ENCODE results near the gene PKIG.

GRCh38 chr20:44576297-44576696 lies 6.1 kb upstream of the PKIG start:
- TF ChIP-seq, protein P1, sequence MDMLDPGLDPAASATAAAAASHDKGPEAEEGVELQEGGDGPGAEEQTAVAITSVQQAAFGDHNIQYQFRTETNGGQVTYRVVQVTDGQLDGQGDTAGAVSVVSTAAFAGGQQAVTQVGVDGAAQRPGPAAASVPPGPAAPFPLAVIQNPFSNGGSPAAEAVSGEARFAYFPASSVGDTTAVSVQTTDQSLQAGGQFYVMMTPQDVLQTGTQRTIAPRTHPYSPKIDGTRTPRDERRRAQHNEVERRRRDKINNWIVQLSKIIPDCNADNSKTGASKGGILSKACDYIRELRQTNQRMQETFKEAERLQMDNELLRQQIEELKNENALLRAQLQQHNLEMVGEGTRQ (IDR thresholded peaks at IDR 0.05; ENCODE audit: borderline replicate concordance, low read depth, low read length), result no peak
- TF ChIP-seq USF1 (IDR thresholded peaks at IDR 0.05; ENCODE audit: borderline replicate concordance, low read depth) (no peak), REST (IDR thresholded peaks at IDR 0.05; ENCODE audit: low read depth, low read length) (no peak), CTCF (IDR thresholded peaks at IDR 0.05) (peak; percentile 49), RXRA (IDR thresholded peaks at IDR 0.05; ENCODE audit: borderline replicate concordance, low read depth) (no peak), MXI1 (IDR thresholded peaks at IDR 0.05; ENCODE audit: low read depth, low read length) (no peak), EZH2phosphoT487 (IDR thresholded peaks at IDR 0.05; ENCODE audit: borderline replicate concordance, low read depth) (no peak), RAD21 (IDR thresholded peaks at IDR 0.05; ENCODE audit: low read length) (peak; percentile 33; the same call in 1 of the 2 replicates), SIN3A (IDR thresholded peaks at IDR 0.05; ENCODE audit: borderline replicate concordance, low read depth, low read length) (no peak), TAF1 (IDR thresholded peaks at IDR 0.05; ENCODE audit: borderline replicate concordance, low read depth, low read length) (no peak), EP300 (IDR thresholded peaks at IDR 0.05; ENCODE audit: borderline replicate concordance in 1 of 2, low read depth in 1 of 2, low read length in 1 of 2) (no peak)
- TF ChIP-seq, protein P2, sequence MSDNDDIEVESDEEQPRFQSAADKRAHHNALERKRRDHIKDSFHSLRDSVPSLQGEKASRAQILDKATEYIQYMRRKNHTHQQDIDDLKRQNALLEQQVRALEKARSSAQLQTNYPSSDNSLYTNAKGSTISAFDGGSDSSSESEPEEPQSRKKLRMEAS (IDR thresholded peaks at IDR 0.05; ENCODE audit: low read depth), result no peak
